ACC112 (cell line): ENCODE results near the gene SPEF2.
"Not testable (repeated sequence)": the region's sequence is repeated elsewhere in the genome, so short reads cannot be mapped to it uniquely, and the experiment has no call there.

Experiments used
- H2AFZ ChIP-seq: fragments of 200-600 bp; sonication (generic); one replicate; pipeline ENCODE4 v1.6.0; 2017; ENCODE audit warnings: antibody characterized with exemption, low read length; ENCODE audit not compliant: unreplicated experiment
- H3K27ac ChIP-seq: fragments of 200-600 bp; sonication (generic); 2 replicates; pipeline ENCODE4 v1.5.1; 2014; ENCODE audit warnings: low read depth, mild to moderate bottlenecking, antibody characterized with exemption, low read length, moderate library complexity
- H3K27me3 ChIP-seq: fragments of 200-600 bp; sonication (generic); 2 replicates; pipeline ENCODE4 v1.6.1; 2014; ENCODE audit warnings: mild to moderate bottlenecking, antibody characterized with exemption, low read length, moderate library complexity, mixed read lengths; ENCODE audit not compliant: insufficient read depth
- H3K36me3 ChIP-seq: fragments of 200-600 bp; sonication (generic); 2 replicates; pipeline ENCODE4 v1.6.1; 2016; ENCODE audit warnings: mild to moderate bottlenecking, antibody characterized with exemption, low read length, moderate library complexity, mixed read lengths; ENCODE audit not compliant: insufficient read depth
- H3K4me1 ChIP-seq: fragments of 200-600 bp; sonication (generic); one replicate; pipeline ENCODE4 v1.6.1; 2016; ENCODE audit warnings: low read length, mixed read lengths; ENCODE audit not compliant: insufficient read depth, unreplicated experiment, control insufficient read depth
- H3K4me3 ChIP-seq: fragments of 200-600 bp; sonication (generic); 2 replicates; pipeline ENCODE4 v1.5.1; 2014; ENCODE audit warnings: mild to moderate bottlenecking, low read depth, low read length
- H3K79me2 ChIP-seq: fragments of 200-600 bp; sonication (generic); one replicate; pipeline ENCODE4 v1.6.0; 2016; ENCODE audit warnings: low read length; ENCODE audit not compliant: control insufficient read depth, unreplicated experiment, insufficient read depth

SPEF2 gene

DNA sequence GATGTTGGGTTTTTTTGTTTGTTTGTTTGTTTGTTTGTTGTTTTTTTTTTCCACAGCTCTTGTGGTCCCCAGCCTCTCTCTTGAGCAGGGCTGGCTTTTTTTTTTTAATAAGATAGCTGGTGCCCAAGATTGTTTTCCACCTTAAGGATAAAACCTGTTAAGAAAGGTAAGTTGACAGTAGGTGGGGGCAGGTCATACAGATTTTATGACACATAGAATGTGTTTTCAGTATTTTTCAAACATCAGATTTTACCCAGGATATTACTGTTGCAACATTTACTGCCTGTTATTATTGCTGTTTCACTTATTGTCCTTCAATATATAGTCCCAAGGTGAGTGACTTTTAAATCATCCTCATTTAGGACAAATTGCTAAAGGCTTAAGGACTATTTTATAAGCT is 235.1 kb downstream of the SPEF2 start:
- H3K27me3 ChIP-seq = no peaks in the 10 kb centered on the region
- H3K36me3 ChIP-seq = no peaks in the 10 kb centered on the region
- H3K27ac ChIP-seq = peak overlapping the region; percentile 40; the same call in 1 of the 2 replicates
- H3K4me3 ChIP-seq = peak overlapping the region; percentile 71; the same call in 1 of the 2 replicates
- H3K4me1 ChIP-seq = peaks cover 52% of the 10 kb centered on the region
- H3K79me2 ChIP-seq = no peaks in the 10 kb centered on the region
- peak overlapping the region; percentile 64 for H2AFZ ChIP-seq

DNA sequence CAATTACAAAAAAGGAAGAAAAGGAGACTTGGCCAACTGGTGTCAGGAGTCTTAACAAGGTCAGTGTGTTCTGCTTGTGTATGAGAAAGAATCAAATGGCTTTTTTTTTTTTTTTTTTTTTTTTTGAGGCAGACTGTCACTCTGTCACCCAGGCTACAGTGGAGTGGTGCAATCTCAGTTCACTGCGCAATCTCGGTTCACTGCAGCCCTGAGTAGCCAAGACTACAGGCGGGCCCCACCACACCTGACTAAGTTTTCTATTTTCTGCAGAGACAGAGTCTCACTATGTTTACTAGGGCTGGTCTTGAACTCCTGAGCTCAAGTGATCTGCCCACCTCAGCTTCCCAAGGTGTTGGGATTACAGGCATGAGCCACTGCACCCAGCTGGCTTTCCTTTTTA is 236.0 kb downstream of the SPEF2 start:
- Histone ChIP-seq H2AFZ (no peak overlapping the region), H3K79me2 (peaks cover 1% of the 10 kb centered on the region), H3K27ac (peak overlapping the region; percentile 40), H3K4me1 (peaks cover 54% of the 10 kb centered on the region), H3K4me3 (no peak overlapping the region), H3K36me3 (no peaks in the 10 kb centered on the region), H3K27me3 (no peaks in the 10 kb centered on the region)

DNA sequence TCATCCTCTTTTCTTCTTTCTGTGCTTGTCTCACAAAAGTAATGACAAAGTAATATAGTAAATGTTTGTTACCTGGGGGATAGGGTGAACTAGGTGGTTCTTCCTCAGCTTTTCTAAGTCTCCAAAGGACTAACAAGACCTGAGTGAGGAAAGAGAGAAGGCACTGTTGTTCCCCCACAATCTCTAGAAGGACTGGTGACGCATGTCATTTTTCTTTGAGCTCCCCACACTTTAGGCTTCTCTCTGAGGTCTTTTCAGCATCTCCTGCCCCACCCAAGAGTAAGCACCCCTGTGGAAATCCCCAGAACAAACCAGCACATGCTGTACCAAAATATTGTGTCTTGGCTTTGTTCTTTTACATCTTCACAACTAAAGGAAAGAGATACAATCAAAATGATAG is 236.6 kb downstream of the SPEF2 start:
- Histone ChIP-seq H3K4me3 (no peak overlapping the region), H3K79me2 (peaks cover 8% of the 10 kb centered on the region), H3K27me3 (no peaks in the 10 kb centered on the region), H3K36me3 (no peaks in the 10 kb centered on the region), H3K27ac (peak overlapping the region; percentile 8; the same call in 1 of the 2 replicates), H2AFZ (peak overlapping the region; percentile 37), H3K4me1 (peaks cover 61% of the 10 kb centered on the region)

DNA sequence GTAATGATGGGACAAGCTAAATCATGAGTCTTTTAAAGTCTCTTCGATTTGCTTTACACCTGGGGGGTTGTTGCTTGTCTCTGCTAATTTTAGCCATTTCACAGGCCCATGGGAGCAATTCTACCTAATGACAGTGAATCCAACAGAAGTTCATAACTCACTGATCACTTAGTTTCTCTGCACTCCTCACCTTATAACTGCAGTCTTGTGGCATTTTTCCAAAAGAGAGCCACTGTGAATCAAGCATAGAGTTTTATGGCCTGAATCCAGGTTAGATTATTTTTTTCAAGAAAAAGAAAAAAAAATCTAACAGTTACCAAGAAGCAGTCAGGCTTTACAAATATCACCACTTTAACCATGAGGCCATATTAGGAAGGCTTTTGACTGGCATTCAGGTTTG is 237.5 kb downstream of the SPEF2 start:
- Histone ChIP-seq H3K4me1 (peaks cover 70% of the 10 kb centered on the region), H2AFZ (peak overlapping the region; percentile 10), H3K79me2 (peaks cover 17% of the 10 kb centered on the region), H3K4me3 (no peak overlapping the region), H3K27ac (peak overlapping the region; percentile 26; the same call in 1 of the 2 replicates), H3K36me3 (no peaks in the 10 kb centered on the region), H3K27me3 (no peaks in the 10 kb centered on the region)

DNA sequence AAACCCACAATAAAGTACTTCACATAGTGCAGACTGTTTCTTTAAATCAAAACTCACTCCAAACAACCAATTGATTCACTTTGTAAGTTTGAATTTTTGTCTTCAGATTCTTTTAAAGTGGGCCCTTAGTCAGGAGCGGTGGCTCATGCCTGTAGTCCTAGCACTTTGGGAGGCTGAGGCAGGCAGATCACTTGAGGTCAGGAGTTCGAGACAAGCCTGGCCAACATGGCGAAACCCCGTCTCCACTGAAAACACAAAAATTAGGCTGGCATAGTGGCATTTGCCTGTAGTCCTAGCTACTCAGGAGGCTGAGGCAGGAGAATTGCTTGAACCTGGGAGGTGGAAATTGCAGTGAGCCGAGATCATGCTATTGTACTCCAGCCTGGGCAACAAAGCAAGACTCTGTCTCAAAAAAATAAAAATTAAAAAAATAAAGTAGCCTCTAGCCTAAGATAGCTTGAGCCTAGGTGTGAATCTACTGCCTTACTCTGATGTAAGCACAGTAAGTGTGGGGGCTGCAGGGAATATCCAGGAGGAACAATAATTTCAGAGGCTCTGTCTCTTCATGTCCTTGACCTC is 238.6 kb downstream of the SPEF2 start:
- Histone ChIP-seq H3K4me1 (peaks cover 79% of the 10 kb centered on the region), H3K27ac (peak overlapping the region; percentile 90), H3K79me2 (peaks cover 24% of the 10 kb centered on the region), H3K4me3 (peak overlapping the region; percentile 75)
- not testable (repeated sequence) for H3K27me3 ChIP-seq, H3K36me3 ChIP-seq, H2AFZ ChIP-seq

DNA sequence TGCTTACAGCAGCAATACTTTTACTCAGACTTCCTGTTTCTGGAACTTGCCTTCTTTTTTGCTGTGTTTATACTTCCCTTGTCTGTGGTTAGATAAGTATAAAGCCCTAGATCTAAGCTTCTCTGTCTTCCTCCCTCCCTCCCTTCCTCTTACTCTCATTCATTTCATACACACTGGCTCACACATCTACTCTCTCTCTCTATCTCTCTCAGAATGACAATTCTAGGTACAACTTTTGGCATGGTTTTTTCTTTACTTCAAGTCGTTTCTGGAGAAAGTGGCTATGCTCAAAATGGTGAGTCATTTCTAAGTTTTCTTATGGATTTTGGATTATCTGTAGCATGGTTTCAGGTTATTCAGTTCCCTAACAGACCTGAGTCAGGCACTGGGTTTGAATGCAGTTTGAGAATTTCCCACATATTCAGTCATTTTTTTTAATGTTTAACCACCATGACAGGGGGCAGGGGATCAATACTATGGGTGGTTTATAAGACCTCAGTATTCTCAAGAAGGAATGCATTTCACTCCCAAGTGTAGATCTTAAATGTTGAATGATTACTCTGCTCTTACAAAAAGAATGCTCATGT is 239.2 kb downstream of the SPEF2 start, which contains the start of gene IL7R:
Gene IL7R (plus strand): TSS at position 127 of the 587 bp plus-strand sequence. CDS start 87 bp downstream, at position 214.
- no peak within 1 kb of the TSS for H2AFZ ChIP-seq
- peak within 1 kb of the TSS; percentile 75 for H3K4me3 ChIP-seq
- H3K4me1 ChIP-seq = peaks cover 78% of the 10 kb centered on the region

DNA sequence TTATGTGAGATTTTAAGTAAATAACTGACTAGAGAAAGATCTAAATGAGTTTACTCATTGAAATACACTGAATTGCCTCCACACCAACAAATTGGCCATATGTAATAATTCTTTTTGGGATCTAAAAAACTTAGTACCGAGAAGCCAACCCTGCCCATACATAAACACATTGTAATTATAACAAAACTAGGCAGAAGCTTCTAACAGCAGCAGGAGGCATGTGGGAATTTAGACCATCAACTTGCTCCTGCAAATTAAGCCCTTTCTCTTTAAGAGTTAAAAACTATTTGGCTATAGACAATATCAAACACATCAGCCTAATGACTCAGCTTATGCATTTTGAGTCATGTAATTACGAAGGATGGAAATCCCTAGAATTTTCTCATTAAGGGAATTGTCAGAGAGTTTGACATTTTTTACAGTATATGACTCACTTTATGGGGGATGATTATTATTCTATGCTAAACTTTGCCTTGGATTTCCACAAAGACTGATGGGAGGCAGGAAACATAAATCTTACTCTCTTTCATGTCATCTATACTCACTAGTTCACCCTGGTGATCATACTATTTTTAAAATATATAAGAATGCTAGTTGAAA is 240.0 kb downstream of the SPEF2 start:
- H2AFZ ChIP-seq = no peak overlapping the region
- peaks cover 32% of the 10 kb centered on the region for H3K79me2 ChIP-seq
- no peaks in the 10 kb centered on the region for H3K27me3 ChIP-seq
- peaks cover 71% of the 10 kb centered on the region for H3K4me1 ChIP-seq
- peak overlapping the region; percentile 75 for H3K4me3 ChIP-seq
- peaks cover 23% of the 10 kb centered on the region for H3K36me3 ChIP-seq
- H3K27ac ChIP-seq = peak overlapping the region; percentile 90

More for the DNA sequence above, 239.2 kb downstream of the SPEF2 start, which contains the start of gene IL7R:
- Histone ChIP-seq H3K79me2 (peaks cover 27% of the 10 kb centered on the region), H3K36me3 (peaks cover 14% of the 10 kb centered on the region), H3K27me3 (no peaks in the 10 kb centered on the region), H3K27ac (peak within 1 kb of the TSS; percentile 90)

DNA sequence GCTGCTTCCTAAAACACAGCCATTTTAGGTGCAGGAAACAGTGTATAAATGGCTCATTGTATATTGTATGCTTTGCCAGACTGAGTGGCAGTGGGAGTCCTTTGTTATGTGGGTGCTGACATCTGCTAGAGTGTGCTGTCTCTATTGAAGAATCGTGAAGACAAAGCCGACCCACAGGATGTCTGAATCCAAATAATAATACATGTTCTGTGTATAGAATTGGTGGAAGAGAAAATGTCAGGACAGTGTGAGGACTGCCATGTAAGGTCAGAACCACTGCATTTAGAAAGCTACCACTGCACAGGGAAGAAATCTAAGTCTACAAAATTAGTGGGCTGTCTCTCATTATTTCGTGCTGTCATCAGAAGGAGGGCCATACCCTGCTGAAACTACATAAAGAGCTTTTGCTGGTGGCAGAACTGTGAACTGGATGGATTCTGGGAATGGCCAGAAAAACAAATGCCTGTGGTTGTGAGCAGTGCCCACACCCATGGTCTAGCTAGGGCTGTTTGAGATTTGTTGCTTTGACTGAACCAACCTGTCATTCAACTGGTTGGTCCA is 241.5 kb downstream of the SPEF2 start:
- peak overlapping the region; percentile 75 for H3K4me3 ChIP-seq
- peak overlapping the region; percentile 57 for H2AFZ ChIP-seq
- peaks cover 32% of the 10 kb centered on the region for H3K79me2 ChIP-seq
- H3K27me3 ChIP-seq = no peaks in the 10 kb centered on the region
- H3K36me3 ChIP-seq = peaks cover 37% of the 10 kb centered on the region
- peak overlapping the region; percentile 90 for H3K27ac ChIP-seq
- peaks cover 57% of the 10 kb centered on the region for H3K4me1 ChIP-seq

DNA sequence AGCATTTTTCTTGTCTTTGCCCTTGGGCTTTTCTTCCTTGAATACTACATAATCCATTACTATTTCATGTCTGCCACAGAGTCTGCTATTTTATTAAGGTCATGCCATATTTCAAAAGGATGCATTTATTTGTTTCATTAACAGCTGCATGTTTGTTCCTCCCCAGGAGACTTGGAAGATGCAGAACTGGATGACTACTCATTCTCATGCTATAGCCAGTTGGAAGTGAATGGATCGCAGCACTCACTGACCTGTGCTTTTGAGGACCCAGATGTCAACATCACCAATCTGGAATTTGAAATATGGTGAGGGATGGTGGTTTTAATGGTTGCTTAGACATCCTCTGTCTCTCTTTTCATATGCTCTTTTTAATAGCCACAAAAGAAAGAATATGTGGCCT is 243.0 kb downstream of the SPEF2 start:
- Histone ChIP-seq H3K4me3 (peak overlapping the region; percentile 75; the same call in 1 of the 2 replicates), H3K27me3 (no peaks in the 10 kb centered on the region), H2AFZ (no peak overlapping the region), H3K4me1 (peaks cover 42% of the 10 kb centered on the region), H3K27ac (no peak overlapping the region), H3K79me2 (peaks cover 32% of the 10 kb centered on the region), H3K36me3 (peaks cover 43% of the 10 kb centered on the region)

DNA sequence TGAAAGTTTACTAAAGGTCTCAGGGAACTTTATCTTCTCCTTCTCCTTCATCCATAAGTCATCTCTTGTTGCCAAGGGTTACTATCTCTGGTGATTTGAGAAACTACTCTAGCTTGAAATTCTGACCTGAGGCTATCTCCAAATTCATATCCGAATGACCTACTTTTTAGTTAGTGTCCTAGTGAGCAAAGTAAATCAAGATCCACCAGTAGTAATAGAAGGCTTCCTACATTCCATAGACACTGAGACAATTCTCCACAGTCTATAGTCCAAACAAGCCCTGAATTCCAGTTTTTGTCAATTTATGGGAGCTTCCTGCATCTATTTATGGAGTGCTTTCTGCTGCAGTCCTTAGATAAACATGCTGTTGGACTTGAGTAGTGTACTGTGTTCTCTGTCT is 244.1 kb downstream of the SPEF2 start:
- Histone ChIP-seq H2AFZ (no peak overlapping the region), H3K4me1 (peaks cover 37% of the 10 kb centered on the region), H3K27me3 (no peaks in the 10 kb centered on the region), H3K4me3 (no peak overlapping the region), H3K36me3 (peaks cover 43% of the 10 kb centered on the region), H3K79me2 (peaks cover 32% of the 10 kb centered on the region), H3K27ac (no peak overlapping the region)
